ENCODE data around the gene CD14.
"Not testable (repeated sequence)": the region's sequence is repeated elsewhere in the genome, so short reads cannot be mapped to it uniquely, and the experiment has no call there.

CD14 gene

DNA sequence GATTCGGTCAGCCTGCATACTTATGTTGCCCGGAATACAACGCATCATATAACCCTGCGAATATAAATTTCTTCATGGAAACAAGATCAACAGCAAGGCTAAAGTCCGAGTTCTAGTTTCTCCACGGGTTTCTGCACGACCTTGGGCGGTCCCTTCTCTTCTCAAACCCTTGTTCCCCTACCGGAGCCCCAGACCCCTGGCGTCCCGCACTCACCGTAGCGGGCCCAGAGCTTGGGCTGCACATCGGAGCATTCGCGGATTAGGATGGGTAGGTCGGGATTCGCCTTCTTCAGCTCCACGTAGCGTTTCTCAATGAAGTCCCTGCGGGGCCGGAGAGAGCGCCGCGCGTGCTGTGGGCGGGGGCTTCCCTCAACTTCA is 14.1 kb upstream of the CD14 start:
- Mint-ChIP-seq H3K4me1 (peaks cover 17% of the 10 kb centered on the region), H3K4me3 (peak overlapping the region; percentile 100), H3K9me3 (no peaks in the 10 kb centered on the region), H3K27ac (peak overlapping the region; percentile 100), H3K36me3 (peaks cover 19% of the 10 kb centered on the region), H3K27me3 (no peaks in the 10 kb centered on the region)
- DNase-seq (ENCODE audit: low spot score in 2 of 2): no peak
- ATAC-seq (ENCODE audit: low read depth): peak; percentile 7

DNA sequence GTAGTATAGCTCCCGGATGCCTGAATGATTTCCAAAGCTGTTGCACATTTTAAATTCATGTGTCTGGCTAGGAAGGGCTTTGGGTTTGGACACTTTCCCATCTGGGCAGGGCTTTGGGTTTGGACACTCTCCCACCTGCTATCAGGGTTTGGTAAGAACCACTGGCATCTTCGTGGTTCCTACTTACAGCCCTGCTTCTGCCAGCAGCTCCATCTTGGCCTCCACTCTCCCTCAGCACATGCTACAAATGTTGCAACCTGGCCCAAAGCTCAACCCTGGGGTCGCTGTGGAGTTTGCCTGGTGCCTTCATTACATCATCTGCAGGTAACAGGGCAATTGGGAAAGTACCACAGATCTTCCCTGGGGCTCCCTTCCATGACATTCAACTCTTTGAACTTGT is 9.7 kb upstream of the CD14 start:
- Mint-ChIP-seq H3K4me1 (peaks cover 25% of the 10 kb centered on the region), H3K36me3 (peaks cover 9% of the 10 kb centered on the region), H3K27me3 (no peaks in the 10 kb centered on the region), H3K4me3 (no peak overlapping the region), H3K27ac (no peak overlapping the region), H3K9me3 (no peaks in the 10 kb centered on the region)
- no peak for ATAC-seq (ENCODE audit: low read depth)
- no peak for DNase-seq (ENCODE audit: low spot score in 2 of 2)

- Mint-ChIP-seq H3K9me3 (no peaks in the 10 kb centered on the region), H3K27ac (no peak overlapping the region), H3K27me3 (no peaks in the 10 kb centered on the region), H3K4me1 (peaks cover 22% of the 10 kb centered on the region), H3K4me3 (no peak overlapping the region), H3K36me3 (peaks cover 8% of the 10 kb centered on the region)
- DNase-seq (ENCODE audit: low spot score in 2 of 2) (no peak), ATAC-seq (ENCODE audit: low read depth) (no peak)
Measured at GRCh38 chr5:140641716-140642115, 8.7 kb upstream of the CD14 start.

GRCh38 chr5:140639148-140639981 is 6.4 kb upstream of the CD14 start, which contains the start of gene TMCO6:
TSS of gene TMCO6 (plus strand) at chr5:140639451. CDS start at chr5:140639528, 77 bp downstream.
- Mint-ChIP-seq H3K36me3 (peaks cover 5% of the 10 kb centered on the region), H3K4me1 (peaks cover 18% of the 10 kb centered on the region), H3K27me3 (no peaks in the 10 kb centered on the region), H3K9me3 (no peaks in the 10 kb centered on the region), H3K27ac (peak within 1 kb of the TSS; percentile 92), H3K4me3 (peak within 1 kb of the TSS; percentile 94)
- ATAC-seq (ENCODE audit: low read depth) (peak; percentile 95), DNase-seq (ENCODE audit: low spot score in 2 of 2) (peak; percentile 86 to 91)

- H3K4me1 Mint-ChIP-seq: peaks cover 21% of the 10 kb centered on the region
- DNase-seq (ENCODE audit: low spot score in 2 of 2); H3K27me3 Mint-ChIP-seq; ATAC-seq (ENCODE audit: low read depth); H3K9me3 Mint-ChIP-seq; H3K36me3 Mint-ChIP-seq: not testable (repeated sequence)
- H3K27ac Mint-ChIP-seq: peak overlapping the region; percentile 92
- peak overlapping the region; percentile 94 for H3K4me3 Mint-ChIP-seq
Measured at GRCh38 chr5:140638898-140639147, 5.8 kb upstream of the CD14 start.

GRCh38 chr5:140637371-140638100 is 4.6 kb upstream of the CD14 start:
- Mint-ChIP-seq H3K9me3 (no peaks in the 10 kb centered on the region), H3K4me3 (no peak overlapping the region), H3K36me3 (no peaks in the 10 kb centered on the region), H3K27ac (peak overlapping the region; percentile 65), H3K4me1 (peaks cover 30% of the 10 kb centered on the region), H3K27me3 (no peaks in the 10 kb centered on the region)
- ATAC-seq (ENCODE audit: low read depth): no peak
- no peak for DNase-seq (ENCODE audit: low spot score in 2 of 2)

- ATAC-seq (ENCODE audit: low read depth) (no peak), DNase-seq (ENCODE audit: low spot score in 2 of 2) (no peak)
- H3K4me3 Mint-ChIP-seq: no peak overlapping the region
Measured at GRCh38 chr5:140635291-140636257, 2.6 kb upstream of the CD14 start.

GRCh38 chr5:140634103-140634502 is 1.1 kb upstream of the CD14 start:
- H3K4me1 Mint-ChIP-seq: peaks cover 26% of the 10 kb centered on the region
- no peak overlapping the region for H3K4me3 Mint-ChIP-seq
- peaks cover 3% of the 10 kb centered on the region for H3K27me3 Mint-ChIP-seq
- no peaks in the 10 kb centered on the region for H3K36me3 Mint-ChIP-seq
- ATAC-seq (ENCODE audit: low read depth): no peak
- no peak for DNase-seq (ENCODE audit: low spot score in 2 of 2)
- H3K27ac Mint-ChIP-seq: no peak overlapping the region
- H3K9me3 Mint-ChIP-seq: no peaks in the 10 kb centered on the region

More at GRCh38 chr5:140635291-140636257, 2.6 kb upstream of the CD14 start:
- Mint-ChIP-seq H3K27ac (no peak overlapping the region), H3K9me3 (no peaks in the 10 kb centered on the region), H3K36me3 (no peaks in the 10 kb centered on the region), H3K4me1 (peaks cover 31% of the 10 kb centered on the region), H3K27me3 (peaks cover 3% of the 10 kb centered on the region)

GRCh38 chr5:140633501-140633900 is 526 bp upstream of the CD14 start:
- ATAC-seq (ENCODE audit: low read depth): no peak
- no peaks in the 10 kb centered on the region for H3K36me3 Mint-ChIP-seq
- peaks cover 22% of the 10 kb centered on the region for H3K4me1 Mint-ChIP-seq
- no peak overlapping the region for H3K27ac Mint-ChIP-seq
- peak overlapping the region; percentile 88 for H3K4me3 Mint-ChIP-seq
- H3K9me3 Mint-ChIP-seq: no peaks in the 10 kb centered on the region
- DNase-seq (ENCODE audit: low spot score in 2 of 2): no peak
- H3K27me3 Mint-ChIP-seq: peaks cover 3% of the 10 kb centered on the region

- Mint-ChIP-seq H3K4me3 (peak overlapping the region; percentile 88), H3K36me3 (no peaks in the 10 kb centered on the region), H3K4me1 (peaks cover 22% of the 10 kb centered on the region), H3K9me3 (no peaks in the 10 kb centered on the region), H3K27me3 (peaks cover 6% of the 10 kb centered on the region), H3K27ac (no peak overlapping the region)
- DNase-seq (ENCODE audit: low spot score in 2 of 2) (peak; percentile 23 to 44), ATAC-seq (ENCODE audit: low read depth) (peak; percentile 73)
Measured at GRCh38 chr5:140632366-140633020, 482 bp downstream of the CD14 start.

- Mint-ChIP-seq H3K27me3 (peaks cover 7% of the 10 kb centered on the region), H3K4me1 (peaks cover 22% of the 10 kb centered on the region), H3K27ac (no peak overlapping the region), H3K4me3 (peak overlapping the region; percentile 88), H3K36me3 (no peaks in the 10 kb centered on the region), H3K9me3 (no peaks in the 10 kb centered on the region)
- DNase-seq (ENCODE audit: low spot score in 2 of 2) (no peak), ATAC-seq (ENCODE audit: low read depth) (peak; percentile 67)
Measured at GRCh38 chr5:140631831-140632365, 1.1 kb downstream of the CD14 start.

- no peaks in the 10 kb centered on the region for H3K36me3 Mint-ChIP-seq
- DNase-seq (ENCODE audit: low spot score in 2 of 2) (no peak), ATAC-seq (ENCODE audit: low read depth) (no peak)
- peak overlapping the region; percentile 28 for H3K4me3 Mint-ChIP-seq
- no peak overlapping the region for H3K27ac Mint-ChIP-seq
- peaks cover 22% of the 10 kb centered on the region for H3K4me1 Mint-ChIP-seq
- H3K9me3 Mint-ChIP-seq: no peaks in the 10 kb centered on the region
- H3K27me3 Mint-ChIP-seq: peaks cover 8% of the 10 kb centered on the region
Measured at GRCh38 chr5:140631036-140631417, 1.9 kb downstream of the CD14 start.

DNA sequence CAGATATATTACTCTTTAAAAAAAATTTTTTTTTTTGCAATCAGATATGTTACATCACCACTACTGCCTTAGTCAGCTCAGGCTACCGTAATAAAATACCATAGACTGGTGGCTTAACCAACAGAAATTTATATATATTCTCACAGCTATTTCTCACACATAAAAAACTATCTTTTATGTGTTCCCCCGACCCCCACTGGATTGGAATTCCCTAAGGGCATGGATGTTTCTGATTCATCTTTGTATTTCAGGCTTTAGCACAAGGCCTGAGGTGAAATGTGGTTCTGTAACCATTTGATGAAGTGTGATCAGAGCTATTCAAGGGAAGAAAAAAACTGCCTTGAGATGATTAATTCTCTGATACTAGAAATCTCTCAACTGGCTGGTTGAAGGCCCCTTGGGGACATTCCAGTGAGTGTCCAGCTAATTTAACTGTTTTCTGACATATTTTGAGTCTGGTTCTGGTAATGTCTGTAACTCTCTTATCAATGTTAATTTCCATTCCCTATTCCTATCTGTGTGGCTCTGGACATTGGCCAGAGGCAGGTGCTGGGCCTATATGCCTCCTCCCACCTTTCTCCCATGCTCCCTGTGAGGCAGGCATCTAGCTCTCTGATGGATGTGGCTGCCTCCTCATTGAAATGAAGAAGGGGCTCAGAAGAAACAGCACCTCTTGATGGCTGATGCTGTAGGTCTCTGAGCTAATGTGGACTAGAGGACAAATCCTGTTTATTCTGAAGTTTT is 2.5 kb downstream of the CD14 start:
- peaks cover 8% of the 10 kb centered on the region for H3K27me3 Mint-ChIP-seq
- ATAC-seq (ENCODE audit: low read depth) (no peak), DNase-seq (ENCODE audit: low spot score in 2 of 2) (no peak)
- H3K4me3 Mint-ChIP-seq: peak overlapping the region; percentile 28
- peaks cover 22% of the 10 kb centered on the region for H3K4me1 Mint-ChIP-seq
- no peak overlapping the region for H3K27ac Mint-ChIP-seq
- no peaks in the 10 kb centered on the region for H3K9me3 Mint-ChIP-seq
- no peaks in the 10 kb centered on the region for H3K36me3 Mint-ChIP-seq
